Adipose tissue (tissue), 3 donors: ENCODE data around the gene SLC12A7. TPM values are rescaled to one million over a fixed set of nuclear protein-coding genes. Genes with fewer than 3 reads are reported as not detected.

ENCODE experiments used
- H3K27ac ChIP-seq: one replicate; pipeline ENCODE4 v1.5.1; 2013; ENCODE audit warnings: low read depth, low read length
- WGBS, 3 donors: extraction: QIAGEN DNeasy Blood & Tissue Kit; methylation state at CpG; one replicate each; pipeline ENCODE4 v1.1.7; 2013; 5-methylcytosine and 5-hydroxymethylcytosine counted together
- polyA plus RNA-seq, 3 donors: library from polyadenylated mRNA; stranded (reverse); fragments of 200-250 nt; gene quantifications; one replicate each; pipeline ENCODE4 v1.2.3, GENCODE V29; 2013
- donor health status: healthy with polysubstance abuse.
- donor health status: Bipolar disorder and iron deficiency.
- donor health status: healthy.

SLC12A7 gene
- polyA plus RNA-seq, 3 donors: 9.3 to 27.2 (median 20.0) TPM

DNA sequence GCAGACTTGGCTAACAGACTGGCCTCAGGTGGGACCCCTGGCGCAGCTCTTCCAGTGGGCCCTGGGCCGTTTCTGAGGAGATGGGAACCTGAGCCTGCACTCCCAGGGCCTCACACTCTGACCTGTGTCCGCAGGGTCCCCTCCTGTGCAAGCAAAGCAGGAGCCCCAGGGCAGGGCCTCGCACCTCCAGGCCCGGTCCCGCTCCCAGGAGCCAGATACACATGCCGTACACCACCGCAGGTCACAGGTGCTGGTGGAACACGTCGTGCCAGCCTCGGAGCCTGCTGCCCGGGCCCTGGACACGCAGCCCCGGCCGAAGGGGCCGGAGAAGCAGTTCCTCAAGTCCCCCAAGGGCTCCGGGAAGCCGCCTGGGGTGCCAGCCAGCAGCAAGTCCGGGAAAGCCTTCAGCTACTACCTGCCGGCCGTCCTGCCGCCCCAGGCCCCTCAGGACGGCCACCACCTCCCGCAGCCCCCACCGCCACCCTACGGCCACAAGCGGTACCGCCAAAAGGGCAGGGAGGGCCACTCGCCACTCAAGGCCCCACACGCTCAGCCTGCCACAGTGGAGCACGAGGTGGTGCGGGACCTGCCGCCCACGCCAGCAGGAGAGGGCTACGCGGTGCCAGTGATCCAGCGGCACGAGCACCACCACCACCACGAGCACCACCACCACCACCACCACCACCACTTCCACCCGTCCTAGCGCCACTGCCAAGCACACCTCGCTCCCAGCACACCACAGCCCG is 74.0 kb downstream of the SLC12A7 start:
- H3K27ac ChIP-seq: no peak overlapping the region
- WGBS, 3 donors: 92 to 94% (median 94%) methylated on average over 38 to 43 of the region's 43 CpGs

DNA sequence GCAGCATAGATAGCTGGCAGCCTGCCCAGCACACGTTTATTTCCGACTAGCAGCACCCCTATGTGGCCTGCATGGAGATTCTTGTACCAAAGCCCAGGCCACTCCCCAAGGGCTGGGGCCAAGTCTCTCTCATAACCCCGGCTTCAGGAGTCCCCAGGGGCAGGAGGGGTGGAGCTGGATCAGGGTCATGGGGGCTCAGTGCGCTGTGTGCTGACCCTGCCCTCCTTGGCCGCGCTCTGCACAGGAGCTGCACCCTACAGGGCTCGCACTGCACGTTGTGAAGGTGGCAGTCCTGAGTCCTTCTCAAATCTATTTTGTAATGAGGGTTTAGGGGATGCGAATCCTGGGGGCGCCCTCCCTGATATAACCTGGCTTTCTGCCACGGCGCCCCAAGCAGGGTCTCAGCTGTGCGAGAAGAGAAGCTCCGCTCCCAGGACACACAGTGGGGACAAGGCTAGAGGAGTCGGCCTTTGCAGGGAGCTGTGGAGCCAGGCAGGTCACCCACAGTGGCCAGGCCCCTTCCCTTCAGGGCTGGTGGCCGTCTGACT is 74.7 kb downstream of the SLC12A7 start:
- H3K27ac ChIP-seq: no peak overlapping the region
- 72 to 75% (median 73%) methylated on average over 16 of the region's 16 CpGs for WGBS, 3 donors

DNA sequence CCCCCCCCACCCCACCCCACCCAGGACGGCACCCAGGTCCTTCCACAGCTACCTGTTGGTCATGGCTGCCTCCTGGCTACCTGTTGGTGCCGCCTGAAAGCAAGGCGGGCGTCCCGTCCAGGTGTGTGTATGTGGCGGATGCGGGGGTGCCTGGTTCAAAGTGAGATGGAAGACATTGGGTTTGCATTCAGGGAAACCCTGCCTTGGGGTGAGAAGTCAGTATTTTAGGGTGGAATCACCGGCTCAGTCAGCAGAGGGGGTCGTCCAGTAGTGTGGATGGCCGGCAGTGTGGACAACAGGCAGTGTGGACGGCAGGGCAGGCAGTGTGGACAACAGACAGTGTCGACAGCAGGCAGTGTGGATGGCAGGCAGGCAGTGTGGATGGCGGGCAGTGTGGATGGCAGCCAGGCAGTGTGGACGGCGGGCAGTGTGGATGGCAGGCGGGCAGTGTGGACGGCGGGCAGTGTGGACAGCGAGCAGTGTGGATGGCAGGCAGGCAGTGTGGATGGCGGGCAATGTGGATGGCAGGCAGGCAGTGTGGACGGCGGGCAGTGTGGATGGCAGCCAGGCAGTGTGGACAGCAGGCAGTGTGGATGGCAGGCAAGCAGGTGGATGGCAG is 75.2 kb downstream of the SLC12A7 start:
- no peak overlapping the region for H3K27ac ChIP-seq
- 84 to 93% (median 90%) methylated on average over 21 to 22 of the region's 22 CpGs for WGBS, 3 donors

DNA sequence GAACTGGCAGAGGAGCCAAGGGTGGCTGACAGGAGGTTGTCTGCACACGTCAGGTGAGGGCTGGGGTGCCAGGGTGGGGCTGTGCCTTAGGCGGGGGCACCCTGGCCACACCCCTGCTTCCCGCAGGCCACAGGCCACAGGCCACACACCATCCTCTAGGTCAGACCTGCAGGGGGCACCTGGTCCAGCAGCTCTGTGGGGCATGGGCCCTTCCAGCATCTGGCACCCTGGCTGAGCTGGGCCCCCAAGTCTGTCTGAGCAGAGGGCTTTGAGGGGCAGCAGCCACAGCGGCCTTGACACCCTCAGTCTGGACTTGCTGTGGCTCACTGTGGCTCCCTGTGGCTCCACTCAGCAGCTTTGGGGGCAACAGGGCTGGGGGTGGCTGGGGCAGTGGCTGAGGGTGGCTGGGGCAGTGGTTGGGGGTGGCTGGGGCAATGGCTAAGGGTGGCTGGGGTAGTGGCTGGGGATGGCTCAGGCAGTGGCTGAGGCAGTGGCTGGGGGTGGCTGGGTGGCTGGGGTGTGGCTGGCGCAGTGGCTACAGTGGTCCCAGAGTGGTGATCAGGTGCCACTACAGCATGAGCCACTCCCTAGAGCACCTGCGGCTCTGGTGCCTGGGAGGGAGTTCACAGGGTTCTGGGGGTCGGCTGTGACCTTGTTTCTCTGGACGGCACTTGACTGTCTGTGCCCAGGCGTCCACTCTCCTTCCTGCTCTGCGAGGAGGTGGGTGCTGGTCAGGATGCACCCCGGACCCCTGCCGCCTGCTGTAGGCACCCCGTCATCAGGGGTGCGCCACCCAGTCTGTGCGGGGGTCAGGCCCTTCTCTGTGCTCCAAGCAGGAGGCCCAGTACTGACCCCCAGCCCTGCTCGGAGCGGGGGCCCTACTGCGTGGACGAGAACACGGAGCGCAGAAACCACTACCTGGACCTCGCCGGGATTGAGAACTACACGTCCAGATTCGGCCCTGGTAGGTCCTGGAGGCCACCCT is 76.2 kb downstream of the SLC12A7 start:
- no peak overlapping the region for H3K27ac ChIP-seq
- WGBS, 3 donors: 93 to 95% (median 94%) methylated on average over 20 to 25 of the region's 25 CpGs

DNA sequence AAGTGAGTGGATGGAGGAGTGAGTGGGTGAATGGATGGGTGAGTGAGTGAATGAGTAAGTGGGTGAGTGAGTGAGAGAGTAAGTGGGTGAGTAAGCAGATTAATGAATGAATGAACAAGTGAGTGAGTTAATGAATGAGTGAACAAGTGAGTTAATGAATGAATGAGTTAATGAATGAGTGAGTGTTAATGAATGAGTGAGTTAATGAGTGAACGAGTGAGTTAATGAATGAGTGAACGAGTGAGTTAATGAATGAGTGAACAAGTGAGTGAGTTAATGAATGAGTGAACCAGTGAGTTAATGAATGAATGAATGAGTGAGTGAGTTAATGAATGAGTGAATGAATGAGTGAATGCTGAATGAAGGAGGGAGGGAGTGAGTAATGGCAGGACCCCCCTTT is 76.9 kb downstream of the SLC12A7 start:
- H3K27ac ChIP-seq: no peak overlapping the region
- WGBS, 3 donors: 80 to 95% (median 85%) methylated on average over 2 of the region's 2 CpGs

DNA sequence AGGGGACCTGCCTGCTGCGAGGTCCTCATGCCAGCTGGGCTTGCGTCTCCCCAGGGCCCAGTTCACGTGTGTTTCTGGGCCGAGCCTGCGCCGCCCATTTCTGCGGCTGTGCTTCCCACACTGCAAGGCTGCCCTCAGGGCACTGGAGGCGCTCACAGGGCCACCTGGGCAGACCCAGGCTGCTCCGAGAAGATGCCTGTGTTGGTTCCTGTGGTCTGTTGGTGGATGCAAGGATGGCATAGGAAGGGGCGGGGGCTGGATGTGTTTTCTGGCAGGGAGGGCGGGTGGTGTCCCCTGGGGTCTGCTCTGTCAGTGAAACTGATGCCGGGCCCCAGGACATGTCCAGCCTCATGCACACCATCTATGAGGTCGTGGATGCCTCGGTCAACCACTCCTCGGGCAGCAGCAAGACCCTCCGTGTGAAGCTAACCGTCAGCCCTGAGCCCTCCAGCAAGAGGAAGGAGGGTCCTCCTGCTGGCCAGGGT is 77.4 kb downstream of the SLC12A7 start:
- H3K27ac ChIP-seq: no peak overlapping the region
- 88 to 94% (median 92%) methylated on average over 17 of the region's 17 CpGs for WGBS, 3 donors

DNA sequence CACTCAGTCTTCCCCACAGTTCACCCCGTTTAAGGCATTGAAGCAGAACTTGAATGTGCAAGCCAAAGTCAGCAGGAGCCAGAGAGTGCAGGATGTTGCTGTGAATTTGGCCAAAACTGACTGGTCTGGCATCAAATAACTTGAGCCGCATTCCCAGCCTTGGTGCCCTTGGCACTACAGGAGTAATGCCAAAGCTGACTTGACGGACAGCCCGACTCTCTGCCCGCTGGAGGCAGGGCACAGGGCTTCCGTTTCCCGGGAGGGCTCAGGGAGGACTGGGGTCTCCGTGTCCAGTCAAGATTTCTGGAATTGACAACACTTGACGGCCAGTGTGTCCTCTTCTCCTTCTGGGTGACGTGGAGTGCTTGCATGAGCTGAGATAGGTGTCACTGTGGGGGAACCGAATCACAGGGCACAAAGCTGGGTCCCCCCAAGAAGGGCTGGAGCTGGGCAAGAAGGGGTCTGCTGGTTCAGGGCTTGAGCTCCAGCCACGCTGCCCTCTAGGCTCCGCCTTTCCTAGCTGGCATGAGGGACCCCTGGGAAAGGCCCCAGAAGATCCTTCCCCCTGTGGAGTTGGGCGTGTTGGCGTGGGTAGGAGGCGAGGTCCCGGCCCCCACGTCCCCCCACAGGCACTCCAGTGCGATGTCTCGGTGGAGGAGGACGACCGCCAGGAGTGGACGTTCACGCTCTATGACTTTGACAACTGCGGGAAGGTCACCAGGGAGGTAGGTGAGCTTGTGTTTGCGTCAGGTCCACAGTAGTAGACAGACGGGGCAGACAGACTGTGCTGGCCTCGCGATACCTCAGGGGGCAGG is 78.0 kb downstream of the SLC12A7 start:
- WGBS, 3 donors: 78 to 93% (median 92%) methylated on average over 29 of the region's 29 CpGs

DNA sequence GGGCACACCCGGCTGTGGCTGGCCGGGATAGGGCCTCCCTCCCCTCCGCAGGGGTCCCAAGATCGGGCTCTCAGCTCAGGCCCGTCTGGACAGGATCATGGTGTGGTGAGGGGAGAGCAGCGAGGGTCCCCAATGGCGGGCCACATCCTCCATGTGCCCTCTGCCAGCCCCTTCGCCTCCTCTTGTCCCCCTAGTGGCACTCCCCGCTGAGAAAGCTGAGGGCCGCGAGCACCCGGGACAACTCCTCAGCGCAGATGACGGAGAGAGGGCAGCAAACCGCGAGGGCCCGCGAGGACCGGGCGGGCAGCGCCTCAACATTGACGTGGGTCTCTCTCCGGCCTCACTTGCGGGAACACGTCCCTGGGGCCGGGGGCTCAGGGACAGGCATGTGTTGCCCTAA is 78.7 kb downstream of the SLC12A7 start:
- no peak overlapping the region for H3K27ac ChIP-seq
- WGBS, 3 donors: 93 to 95% (median 95%) methylated on average over 26 of the region's 26 CpGs

More for the DNA sequence above, 78.0 kb downstream of the SLC12A7 start:
- no peak overlapping the region for H3K27ac ChIP-seq

DNA sequence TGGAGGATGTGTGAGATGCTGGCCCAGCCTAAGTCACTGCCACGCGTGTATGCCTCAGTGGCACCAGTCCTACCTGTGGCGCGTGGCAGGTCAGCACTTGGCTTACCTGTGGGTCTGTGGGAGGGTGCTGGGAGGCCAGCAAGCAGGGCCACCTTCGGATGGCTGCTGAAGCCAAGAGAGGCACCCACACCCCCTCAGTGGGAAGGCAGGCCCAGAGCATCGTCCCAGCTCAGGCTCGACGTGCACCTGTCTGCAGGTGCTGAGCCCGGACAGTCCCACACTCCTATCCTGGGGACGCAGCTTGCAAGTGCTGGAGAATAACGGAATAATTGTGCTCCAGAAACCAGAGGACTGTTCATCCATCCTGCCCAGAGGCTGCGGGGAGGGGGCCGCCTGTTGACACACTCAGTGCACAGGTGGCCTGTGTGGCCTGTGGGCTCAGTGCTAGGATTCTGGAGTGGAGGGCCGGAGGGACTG is 79.3 kb downstream of the SLC12A7 start:
- WGBS, 3 donors: 96 to 97% (median 97%) methylated on average over 14 of the region's 14 CpGs
- no peak overlapping the region for H3K27ac ChIP-seq

DNA sequence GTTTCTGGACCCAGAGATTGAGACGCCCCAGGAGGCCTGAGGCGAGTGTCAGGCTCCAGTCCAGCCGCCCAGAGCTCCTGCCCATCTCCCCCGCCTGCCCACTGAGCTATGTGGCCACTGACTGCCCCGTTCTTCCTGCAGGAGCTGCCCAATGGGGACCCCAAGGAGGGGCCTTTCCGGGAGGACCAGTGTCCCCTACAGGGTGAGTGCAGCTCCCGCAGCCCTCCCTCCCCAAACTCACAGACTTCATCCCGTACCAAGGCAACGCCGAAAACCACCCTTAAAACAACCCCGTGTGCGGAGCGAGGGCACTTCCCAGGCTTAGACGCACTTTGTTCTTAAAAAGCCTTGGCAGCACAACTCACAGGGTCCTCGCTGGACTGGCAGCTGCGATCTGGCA is 79.9 kb downstream of the SLC12A7 start:
- no peak overlapping the region for H3K27ac ChIP-seq
- WGBS, 3 donors: 91 to 93% (median 92%) methylated on average over 16 of the region's 16 CpGs

DNA sequence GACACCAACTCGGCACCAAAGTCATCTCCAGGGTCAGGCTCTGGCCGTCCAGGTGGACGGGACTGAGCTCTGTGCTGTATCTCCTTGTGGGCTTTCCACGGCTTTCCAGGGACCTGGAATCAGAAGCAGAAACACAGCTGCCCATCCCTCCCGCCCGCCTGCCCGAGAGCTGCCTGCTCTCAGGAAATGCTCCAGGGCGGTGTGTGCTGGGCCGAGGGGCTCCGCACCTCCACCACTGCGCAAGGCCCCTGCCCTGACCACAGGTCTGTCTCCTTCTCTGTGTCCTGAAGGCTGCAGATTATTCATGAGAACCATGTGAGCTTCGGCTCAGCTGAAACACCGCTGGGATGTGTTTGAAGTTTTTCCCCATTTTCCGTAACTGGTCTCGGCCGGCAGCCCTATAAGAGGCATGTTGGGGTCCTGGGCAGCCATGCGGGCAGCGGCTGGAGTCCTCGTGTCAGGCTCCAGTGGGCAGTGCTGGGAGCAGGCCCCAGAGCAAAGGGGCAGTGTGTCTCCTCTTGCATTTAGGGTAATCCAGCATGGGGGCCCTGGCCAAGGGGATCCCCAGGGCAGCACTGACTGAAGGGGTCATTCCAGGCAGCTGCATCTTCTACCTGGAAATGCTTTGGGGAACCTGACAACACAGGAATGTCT is 80.4 kb downstream of the SLC12A7 start:
- WGBS, 3 donors: 92% methylated on average over 19 of the region's 19 CpGs
- H3K27ac ChIP-seq: no peak overlapping the region

DNA sequence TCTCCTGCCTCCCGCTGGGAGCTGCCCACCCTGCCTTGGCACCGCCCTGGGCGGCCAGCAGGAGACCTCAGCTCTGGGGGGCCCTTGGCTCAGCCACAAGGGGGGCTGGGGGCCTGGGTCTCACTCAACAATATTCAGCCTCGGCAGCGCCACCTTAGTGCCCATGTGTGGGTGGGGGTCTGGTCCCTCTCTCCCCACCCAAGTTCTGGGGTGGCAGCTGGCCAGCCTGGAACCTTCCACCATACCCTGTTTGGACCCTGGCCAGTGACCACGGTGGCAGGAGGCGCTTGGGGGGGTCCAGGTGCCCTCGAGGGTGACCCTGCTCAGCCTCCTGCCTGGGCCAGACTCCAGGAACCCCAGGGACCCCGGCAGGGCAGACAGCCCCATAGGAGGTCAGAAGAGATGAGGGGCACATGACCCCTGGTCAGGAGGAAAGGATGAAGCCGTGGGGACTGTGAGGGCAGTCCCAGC is 81.0 kb downstream of the SLC12A7 start:
- WGBS, 3 donors: 69 to 77% (median 72%) methylated on average over 10 of the region's 10 CpGs
- no peak overlapping the region for H3K27ac ChIP-seq

DNA sequence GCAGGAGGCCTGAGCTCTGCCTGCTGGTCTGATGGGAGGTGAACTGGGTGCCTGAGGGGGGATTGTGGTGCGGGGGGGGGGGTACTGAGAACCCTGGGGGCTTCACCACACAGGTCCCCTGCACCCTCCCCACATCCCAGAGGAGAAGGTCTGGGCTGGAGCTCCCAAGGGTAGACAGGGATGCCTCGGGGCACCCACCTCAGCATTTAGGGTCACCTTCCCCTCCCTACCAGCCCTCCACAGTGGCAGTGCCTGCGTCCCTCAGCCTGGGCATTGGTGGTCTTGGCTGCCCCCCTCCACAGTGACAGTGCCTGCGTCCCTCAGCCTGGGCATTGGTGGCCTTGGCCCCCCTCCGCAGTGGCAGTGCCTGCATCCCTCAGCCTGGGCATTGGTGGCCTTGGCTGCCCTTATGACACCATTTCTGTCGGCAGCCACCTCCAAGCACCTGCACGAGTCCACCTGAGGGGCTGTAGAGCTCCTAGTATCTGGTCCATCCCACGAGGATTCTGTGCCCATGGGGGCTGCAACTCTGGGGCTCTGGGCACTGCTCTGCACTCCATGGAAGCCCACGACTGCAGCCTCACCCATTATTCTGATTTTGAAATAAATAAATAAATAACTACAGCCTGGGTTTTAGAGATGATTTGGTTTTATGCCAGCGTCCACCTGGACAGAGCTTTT is 81.8 kb downstream of the SLC12A7 start:
- WGBS, 3 donors: 84 to 88% (median 88%) methylated on average over 9 to 10 of the region's 10 CpGs
- H3K27ac ChIP-seq: no peak overlapping the region

DNA sequence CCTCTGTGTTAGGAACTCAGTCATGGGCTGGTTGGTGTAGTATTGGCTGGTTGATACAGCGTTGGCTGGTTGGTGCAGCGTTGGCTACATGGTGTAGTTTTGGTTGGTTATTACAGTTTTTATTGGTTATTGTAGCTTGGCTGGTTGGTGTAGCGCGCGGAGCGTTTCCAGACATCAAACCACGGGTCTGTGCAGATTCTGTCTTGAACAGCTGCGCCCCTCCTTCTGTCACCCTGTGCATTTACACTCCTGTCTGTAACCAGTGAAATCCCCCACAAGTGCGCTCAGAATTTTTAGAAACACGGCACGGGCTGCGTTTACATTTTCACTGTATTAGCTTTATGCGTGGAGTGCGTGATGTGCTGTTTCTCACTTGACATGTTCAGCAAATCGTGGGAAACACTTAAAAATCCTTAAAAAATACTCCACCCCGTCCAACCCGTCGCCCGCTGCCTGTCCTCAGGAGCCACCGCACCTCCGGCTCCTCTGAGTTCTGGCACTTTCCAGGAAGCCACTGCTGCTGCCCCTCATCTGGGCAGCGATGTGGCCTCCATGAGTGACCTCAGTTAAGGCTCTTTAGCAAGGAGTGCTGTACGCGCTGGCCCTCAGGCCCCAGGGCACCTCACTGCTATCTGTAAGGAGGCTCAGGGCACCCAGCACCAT is 82.5 kb downstream of the SLC12A7 start:
- H3K27ac ChIP-seq: no peak overlapping the region
- WGBS, 3 donors: 91 to 94% (median 93%) methylated on average over 24 of the region's 24 CpGs

DNA sequence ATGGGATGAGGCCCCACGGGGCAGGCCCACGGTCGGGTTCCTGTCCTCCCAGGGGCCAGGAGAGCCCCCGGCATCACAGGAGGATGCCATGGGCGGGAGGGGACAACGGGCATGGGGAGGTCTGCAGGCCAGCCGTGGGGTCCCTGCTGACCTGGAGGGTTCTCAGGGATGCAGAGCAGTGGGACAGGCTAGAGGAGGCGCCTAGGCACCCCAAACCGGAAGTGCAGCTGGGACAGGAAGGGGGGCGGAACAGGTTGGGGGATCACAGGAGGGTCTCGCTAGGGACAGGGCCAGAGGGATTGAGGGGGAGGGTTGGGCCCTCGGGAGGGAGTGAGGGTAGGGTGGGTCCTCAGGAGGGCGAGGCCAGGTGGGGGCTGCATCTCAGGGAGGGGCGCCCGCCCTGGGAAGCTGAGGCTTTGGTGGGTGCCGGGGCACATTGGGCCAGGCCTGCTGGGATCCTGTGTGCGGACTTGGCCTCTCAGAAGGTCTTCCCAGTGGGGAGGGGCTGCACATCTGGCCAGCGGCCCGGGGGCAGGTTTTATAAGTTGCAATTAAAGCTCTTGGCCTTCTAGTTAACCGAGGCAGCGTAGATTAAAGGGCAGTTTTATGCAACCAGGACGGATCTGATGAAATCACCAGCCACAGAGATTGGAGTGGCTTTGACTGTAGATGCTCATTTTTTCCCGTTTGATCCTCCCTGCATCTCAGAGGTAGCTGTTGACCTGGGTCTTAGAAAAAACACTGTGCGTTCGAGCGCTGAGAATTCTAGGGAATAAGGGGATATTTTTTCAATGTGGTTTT is 83.2 kb downstream of the SLC12A7 start:
- H3K27ac ChIP-seq: no peak overlapping the region
- 78 to 84% (median 82%) methylated on average over 26 of the region's 26 CpGs for WGBS, 3 donors
